GM10248 (cell line): Measurements from ENCODE around the gene PCYT2.

Source experiments
- CTCF ChIA-PET: fragments of 300-600 bp; sonication (Branson Sonifier 250); formaldehyde crosslinking; extraction: SDS; loops from one replicate; lab custom pipeline; 2021; ENCODE audit warnings: antibody characterized with exemption; lab: Yijun Ruan, JAX
- POLR2A ChIA-PET: fragments of 350-650 bp; sonication (Branson Sonifier 250); formaldehyde crosslinking; extraction: SDS; loops from one replicate; lab custom pipeline; 2020; ENCODE audit warnings: antibody characterized with exemption; lab: Yijun Ruan, JAX
- DNase-seq: peaks from one replicate; pipeline ENCODE4 v3.0.0; 2012; ENCODE audit errors: extremely low spot score
- CTCF ChIP-seq: IDR thresholded peaks from 2 replicates; pipeline ENCODE4 v1.5.1; 2012; ENCODE audit warnings: mild to moderate bottlenecking, low read depth; ENCODE audit errors: extremely low read depth, missing control alignments, control extremely low read depth

PCYT2 gene

DNA sequence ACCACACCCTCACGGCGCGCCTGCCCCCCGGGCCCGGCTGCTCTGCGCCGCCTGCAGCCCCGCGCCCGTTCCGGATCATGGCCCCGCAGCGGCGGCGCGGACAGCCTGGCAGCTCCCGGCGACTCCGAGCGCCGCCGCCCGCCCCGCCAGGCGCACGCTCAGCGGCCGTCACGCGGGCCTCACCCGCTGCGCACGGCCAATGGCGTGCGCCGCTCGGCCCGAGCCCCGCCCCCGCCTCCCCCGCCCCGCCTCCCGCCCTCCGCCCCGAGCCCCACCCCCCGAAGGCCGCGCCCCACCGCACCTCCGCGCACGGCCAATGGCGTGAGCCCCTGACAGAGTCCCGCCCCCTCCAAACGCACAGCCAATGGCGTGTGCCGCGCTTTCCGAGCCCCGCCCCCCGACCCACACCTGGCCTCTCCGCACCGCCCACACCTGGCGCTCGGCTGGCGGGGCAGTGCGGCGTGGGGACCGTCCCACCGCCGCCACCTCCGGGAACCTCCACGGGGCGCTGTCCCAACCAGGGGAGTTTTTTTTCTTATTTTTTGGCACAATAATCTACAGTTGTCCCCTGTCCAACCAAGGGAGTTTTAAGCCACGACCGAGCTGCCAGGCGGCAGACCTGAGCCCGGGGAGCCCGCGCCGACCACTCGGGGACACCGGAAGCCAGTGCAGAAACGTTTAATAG, at the start of gene PCYT2:
Gene PCYT2 (minus strand): TSS at position 123 of the 685 bp plus-strand sequence. CDS start 44 bp downstream, at position 79.
- DNase-seq, result peak; percentile 100
- TF ChIP-seq CTCF, result no peak
- POLR2A ChIA-PET, result no interaction called here
- CTCF ChIA-PET, result interaction anchor here (1.0 kb wide), 1 partner anchor 43 kb away, joined by 3 read pairs; no protein-coding TSS in a partner anchor

DNA sequence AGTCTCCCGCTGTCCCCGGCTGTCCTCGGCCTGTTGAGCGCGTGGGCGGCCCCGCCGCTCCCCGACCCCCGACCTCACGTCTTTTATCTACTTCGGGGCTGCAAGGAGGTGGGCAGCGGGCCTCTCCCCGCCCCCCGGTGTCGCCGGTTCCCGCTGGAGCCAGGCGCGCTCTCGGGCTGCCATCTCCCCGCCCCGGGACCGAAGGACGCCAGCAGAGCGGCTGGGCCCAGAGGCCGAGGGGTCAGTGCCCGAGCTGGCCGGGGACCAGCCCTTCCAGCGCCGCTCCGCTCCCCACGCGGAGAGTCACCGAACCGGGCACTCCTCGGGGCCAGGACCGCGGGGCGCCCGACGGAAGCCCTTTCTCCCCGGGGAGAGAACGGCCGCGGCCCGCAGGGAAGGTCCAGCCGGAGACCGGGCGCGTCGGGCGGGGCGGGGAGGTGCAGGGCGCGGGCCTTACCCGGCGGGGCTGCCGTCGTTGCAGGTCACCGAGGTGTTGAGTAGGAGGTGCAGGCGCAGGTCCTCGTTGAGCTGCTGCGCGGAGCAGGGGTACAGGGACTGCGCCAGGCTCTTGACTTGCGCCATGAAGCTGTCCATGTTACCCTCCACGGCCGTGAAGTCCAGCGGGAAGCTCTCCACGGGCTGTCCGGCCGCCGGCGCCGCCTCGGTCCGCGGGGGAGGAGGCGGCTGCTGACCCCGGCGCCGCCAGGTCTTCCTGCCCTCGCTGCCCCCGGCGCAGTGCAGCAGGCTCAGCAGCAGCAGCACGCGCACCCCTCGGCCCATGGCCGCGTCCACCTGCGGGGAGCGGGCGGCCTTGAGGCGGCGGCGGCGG, 49.1 kb upstream of the PCYT2 start:
- DNase-seq, result no peak
- no peak for TF ChIP-seq CTCF
- ChIA-PET POLR2A (interaction anchor here (0.6 to 0.9 kb wide), 2 partner anchors 116 to 138 kb away, joined by 3 read pairs; partner anchors contain the start of gene FASN), CTCF (interaction anchor here (0.7 to 3.1 kb wide), 42 partner anchors 8 to 288 kb away, joined by 3 to 106 read pairs (median 4); partner anchors contain the start of genes ASPSCR1, CENPX, DCXR and DUS1L)

DNA sequence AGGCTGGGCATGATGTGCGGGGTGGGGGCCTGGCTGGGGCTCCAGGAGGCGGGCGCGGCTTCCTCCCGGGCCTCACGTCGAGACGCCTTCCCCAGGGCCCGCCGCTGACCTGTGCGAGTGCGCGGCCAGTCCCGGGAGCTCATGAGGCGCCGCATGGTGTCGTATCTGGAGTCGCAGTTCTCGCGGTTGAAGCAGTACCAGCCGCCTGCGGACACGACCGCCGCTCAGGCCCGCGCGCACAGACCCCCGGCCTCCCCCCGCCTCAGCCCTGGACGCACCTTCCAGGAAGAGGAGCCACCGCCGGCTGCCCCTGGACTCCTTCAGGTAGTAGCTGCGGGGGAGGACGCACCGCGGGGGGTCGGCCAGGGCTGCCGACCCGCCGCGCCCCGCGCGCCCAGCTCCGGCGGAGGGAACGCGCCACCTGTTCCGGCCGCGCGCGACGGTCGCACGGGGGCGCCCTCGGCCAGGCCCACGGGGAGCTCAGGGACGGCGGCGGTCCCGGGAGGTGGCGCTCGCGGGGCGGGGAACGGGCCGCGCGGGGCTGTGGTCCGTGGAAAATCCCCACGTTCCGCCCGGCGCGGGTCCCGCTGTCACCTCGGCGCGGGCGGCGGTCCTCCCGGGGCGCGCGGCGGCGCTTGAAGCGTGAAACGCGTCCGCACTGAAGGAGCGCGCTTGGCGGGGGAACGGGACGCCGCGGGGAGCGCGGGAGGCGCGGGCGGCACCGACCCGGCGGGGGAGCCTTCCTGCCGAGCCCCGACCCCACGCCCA, 48.3 kb upstream of the PCYT2 start:
- ChIA-PET CTCF (interaction anchor here (0.7 to 3.1 kb wide), 52 partner anchors 9 to 287 kb away, joined by 3 to 106 read pairs (median 4); partner anchors contain the start of genes ASPSCR1, CENPX, DCXR and DUS1L), POLR2A (interaction anchor here (0.6 to 0.9 kb wide), 2 partner anchors 116 to 139 kb away, joined by 3 read pairs; partner anchors contain the start of gene FASN)
- peak; percentile 89 for DNase-seq
- peak; percentile 100 for TF ChIP-seq CTCF

DNA sequence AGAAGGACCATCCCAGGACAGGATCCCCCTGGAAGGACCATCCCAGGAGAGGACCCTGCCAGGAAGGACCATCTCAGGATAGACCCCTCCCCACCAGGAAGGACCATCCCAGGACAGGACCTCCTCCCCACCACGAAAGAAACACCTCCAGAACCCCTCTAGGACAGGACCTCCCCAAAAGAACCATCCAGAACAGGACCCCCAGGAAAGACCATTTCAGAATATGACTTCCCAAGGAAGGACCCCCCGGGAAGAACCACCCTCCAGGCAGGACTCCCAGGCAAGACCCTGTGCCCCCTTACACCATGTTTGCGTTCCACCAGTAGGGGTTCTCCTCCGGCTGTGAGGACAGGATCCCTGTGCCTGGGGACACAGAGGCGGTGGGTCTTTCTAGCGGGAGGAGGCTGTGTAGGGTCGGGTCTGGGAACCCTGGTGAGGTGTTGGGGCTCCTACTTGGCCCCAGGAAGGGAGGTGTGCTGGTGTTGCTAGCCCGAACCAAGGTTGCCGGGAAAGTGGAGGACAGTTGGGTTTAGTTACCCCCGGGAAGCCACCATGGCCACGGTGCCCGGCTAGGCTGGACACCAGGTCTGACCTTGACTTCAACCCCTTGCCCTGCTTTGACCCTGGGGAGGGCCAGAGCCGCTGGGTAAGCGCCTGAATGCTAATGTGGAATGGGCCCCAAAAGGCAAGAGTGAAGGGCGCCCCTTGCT, 47.6 kb upstream of the PCYT2 start:
- no peak for TF ChIP-seq CTCF
- ChIA-PET CTCF (interaction anchor here (0.7 to 3.1 kb wide), 48 partner anchors 8 to 256 kb away, joined by 3 to 106 read pairs (median 4); partner anchors contain the start of genes ASPSCR1, CENPX, DCXR and DUS1L), POLR2A (interaction anchor here (0.9 kb wide), 1 partner anchor 139 kb away, joined by 3 read pairs; the partner anchor contains the start of gene FASN)
- DNase-seq, result no peak

- no peak for TF ChIP-seq CTCF
- CTCF ChIA-PET, result no interaction called here
- POLR2A ChIA-PET, result no interaction called here
- no peak for DNase-seq
These were observed 46.7 kb upstream of the PCYT2 start for GRCh38 chr17:81957691-81958432.
